Cardiac fibroblast (primary cell): ENCODE measurements around the gene DNLZ.

Source experiments
- DNase-seq, 2 donors: peaks; one replicate each; pipeline versions ENCODE4 v3.0.0 to v3.0.0-alpha.2; 2010; ENCODE audit warnings: low read depth in 2 of 2
- H3K4me3 ChIP-seq, 2 donors: replicated peaks in 1 of 2; 1 replicate in 1 of 2; 2 replicates in 1 of 2; pipeline ENCODE4 v1.5.1; 2011; ENCODE audit warnings: low read depth in 2 of 2, low read length in 2 of 2, mild to moderate bottlenecking in 2 of 2, moderate library complexity in 1 of 2
- TF ChIP-seq, protein P1 (sequence below): IDR thresholded peaks from one replicate; pipeline ENCODE4 v1.5.1; 2011; ENCODE audit warnings: low read depth, mild to moderate bottlenecking, low read length, inconsistent platforms

The DNLZ gene

DNA sequence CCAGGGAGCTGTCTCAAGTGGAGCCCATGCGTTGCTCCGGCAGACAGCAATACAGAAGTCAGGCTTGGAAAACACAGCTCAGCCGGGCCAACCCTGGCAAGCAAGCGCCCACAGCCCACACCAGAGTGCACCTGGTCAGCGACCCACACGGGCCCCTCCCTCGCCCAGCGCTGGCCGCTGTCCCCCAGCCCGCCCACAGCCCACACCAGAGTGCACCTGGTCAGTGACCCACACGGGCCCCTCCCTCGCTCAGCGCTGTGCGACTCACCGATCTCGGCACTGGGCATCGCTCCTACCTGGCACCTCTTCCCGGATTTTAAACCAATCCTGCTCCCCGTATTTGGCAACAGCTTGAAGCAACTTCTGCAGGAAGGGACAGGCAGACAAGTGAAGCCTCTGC is 23.7 kb upstream of the DNLZ start:
- DNase-seq = no peak

DNA sequence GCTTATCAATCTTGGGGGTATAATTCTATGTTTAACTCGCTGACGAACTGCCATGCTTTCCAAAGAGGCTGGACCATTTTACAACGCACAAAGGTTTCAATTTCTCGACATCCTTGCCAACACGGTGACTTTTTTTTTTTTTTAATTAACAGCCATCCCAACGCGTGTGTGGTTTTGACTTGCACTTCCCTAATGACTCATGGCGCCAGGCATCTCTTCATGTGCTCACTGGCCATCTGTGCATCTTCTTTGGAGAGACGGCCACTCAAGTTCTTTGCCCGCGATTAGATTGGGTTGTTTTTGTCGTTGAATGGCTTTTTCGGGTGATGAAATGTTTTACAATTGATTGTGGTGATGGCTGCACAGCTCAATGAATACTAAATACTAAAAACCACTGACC is 22.5 kb upstream of the DNLZ start:
- TF ChIP-seq, protein P1, sequence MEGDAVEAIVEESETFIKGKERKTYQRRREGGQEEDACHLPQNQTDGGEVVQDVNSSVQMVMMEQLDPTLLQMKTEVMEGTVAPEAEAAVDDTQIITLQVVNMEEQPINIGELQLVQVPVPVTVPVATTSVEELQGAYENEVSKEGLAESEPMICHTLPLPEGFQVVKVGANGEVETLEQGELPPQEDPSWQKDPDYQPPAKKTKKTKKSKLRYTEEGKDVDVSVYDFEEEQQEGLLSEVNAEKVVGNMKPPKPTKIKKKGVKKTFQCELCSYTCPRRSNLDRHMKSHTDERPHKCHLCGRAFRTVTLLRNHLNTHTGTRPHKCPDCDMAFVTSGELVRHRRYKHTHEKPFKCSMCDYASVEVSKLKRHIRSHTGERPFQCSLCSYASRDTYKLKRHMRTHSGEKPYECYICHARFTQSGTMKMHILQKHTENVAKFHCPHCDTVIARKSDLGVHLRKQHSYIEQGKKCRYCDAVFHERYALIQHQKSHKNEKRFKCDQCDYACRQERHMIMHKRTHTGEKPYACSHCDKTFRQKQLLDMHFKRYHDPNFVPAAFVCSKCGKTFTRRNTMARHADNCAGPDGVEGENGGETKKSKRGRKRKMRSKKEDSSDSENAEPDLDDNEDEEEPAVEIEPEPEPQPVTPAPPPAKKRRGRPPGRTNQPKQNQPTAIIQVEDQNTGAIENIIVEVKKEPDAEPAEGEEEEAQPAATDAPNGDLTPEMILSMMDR = no peak
- H3K4me3 ChIP-seq = no peak overlapping the region
- DNase-seq = no peak

More for the DNA sequence above, 23.7 kb upstream of the DNLZ start:
- H3K4me3 ChIP-seq = no peak overlapping the region
- TF ChIP-seq, protein P1 = no peak

DNA sequence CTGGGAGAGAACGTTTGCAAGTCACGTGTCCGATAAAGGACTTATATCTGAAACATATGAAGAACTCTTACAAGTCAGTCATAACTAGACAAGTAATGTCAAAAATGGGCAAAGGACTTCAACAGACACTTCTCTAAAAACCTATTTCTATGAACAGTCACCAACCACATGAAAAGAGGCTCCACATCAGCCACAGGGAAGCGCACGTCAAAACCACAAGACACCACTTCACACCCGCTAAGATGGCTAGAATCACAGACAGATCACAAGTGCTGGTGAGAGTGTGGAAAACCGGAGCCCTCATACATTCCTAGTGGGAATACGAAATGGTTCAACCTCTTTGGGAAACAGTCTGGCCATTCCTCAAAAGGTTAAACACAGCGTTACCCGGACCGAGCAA is 21.5 kb upstream of the DNLZ start:
- DNase-seq = no peak
- TF ChIP-seq, protein P1 = no peak
- no peak overlapping the region for H3K4me3 ChIP-seq

DNA sequence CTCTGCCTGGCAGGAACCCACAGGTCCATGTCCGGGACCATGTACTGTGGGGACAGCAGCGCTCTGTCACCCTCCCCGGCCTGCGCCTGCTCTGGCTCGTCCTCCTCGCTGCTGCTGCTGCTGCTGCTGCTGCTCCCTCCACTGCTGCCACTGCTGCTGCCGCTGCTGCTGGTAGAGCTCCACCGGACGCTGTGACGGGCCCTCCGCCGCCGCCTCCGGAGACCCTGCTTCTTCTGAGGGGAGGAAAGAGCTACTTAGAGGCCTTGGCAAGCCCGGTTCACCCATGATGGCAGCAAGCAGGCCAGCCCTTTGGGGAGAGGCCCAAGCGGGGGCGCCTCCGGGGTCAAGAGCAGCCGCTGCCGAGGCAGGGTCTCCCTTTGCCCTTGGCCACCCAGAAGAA is 19.9 kb upstream of the DNLZ start:
- no peak for DNase-seq
- no peak overlapping the region for H3K4me3 ChIP-seq
- TF ChIP-seq, protein P1 = no peak

DNA sequence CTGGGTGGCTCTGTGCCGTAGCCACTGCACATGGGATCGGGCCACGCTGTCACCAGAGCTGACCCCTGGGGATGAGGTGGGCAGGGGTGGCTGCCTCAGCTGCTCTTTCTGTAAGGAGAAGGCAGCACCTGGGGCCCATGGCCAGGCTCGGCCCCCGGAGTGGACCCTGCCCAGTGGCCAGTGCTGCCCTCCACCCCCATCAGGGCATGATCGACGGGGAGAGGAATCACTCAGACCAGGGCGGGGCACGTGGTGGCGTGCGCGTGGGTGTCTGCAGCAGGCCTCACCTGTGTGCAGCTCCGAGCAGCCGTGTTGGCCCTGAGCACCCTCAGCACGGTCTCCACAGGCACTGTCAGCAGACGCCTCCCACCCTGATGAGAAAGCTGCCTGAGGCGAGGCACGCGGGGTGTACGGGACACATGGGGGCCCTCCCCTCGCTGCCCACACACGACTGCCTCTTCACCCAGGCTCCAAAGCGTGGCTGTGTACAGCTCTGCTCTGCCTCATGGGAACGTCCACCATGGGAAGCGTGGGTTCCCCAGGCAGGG is 18.5 kb upstream of the DNLZ start:
- DNase-seq = no peak
- no peak overlapping the region for H3K4me3 ChIP-seq
- TF ChIP-seq, protein P1 = no peak

DNA sequence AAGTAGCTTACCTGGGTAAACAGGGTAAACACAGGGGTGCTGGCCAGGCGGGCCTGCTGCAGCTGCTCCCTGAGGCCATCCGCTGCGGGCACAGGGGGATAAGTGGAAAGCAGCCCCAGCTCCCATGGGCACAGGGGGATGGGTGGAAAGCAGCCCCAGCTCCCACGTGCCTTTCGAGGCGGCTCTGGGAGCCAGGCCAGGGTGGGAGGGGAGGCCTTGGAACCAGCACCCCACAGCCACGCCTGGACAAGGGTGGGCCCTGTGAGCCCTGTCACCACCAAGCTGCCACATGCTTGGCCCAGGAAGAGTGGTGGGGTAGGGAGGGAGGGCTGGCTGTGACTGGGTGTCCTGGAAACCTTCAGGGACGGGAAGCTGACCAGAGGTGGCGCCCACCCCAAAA is 17.8 kb upstream of the DNLZ start:
- DNase-seq = no peak
- TF ChIP-seq, protein P1 = no peak
- H3K4me3 ChIP-seq = no peak overlapping the region

DNA sequence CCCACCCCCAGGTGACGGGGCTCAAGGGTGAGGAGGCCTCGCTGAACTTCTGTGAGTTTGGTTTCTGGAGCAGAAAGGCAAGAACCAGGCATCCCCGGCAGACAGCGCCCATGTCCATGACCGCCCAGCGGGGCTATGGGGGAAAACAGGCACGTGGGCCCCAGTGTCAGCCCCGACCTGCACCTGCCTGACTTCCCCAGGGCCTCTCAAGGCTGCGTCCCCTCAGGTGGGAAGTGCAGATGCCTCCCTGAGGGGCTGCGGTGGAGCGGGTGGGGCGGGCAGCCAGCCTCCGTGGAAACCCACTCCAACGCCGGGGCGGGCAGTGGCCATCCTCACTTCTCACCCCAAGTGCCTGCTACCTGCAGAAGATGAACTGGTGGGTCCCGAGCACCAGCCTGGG is 16.8 kb upstream of the DNLZ start:
- DNase-seq = no peak
- H3K4me3 ChIP-seq = no peak overlapping the region
- TF ChIP-seq, protein P1 = no peak
